OCI-LY7 (cell line): ENCODE measurements around the gene SPATA13. TPM values are rescaled to one million over a fixed set of nuclear protein-coding genes. Genes with fewer than 3 reads are reported as not detected.

Source experiments
- BruUV-seq: library from RNA; stranded (reverse); fragments of 400-500 nt; replicated peaks from 2 replicates; lab custom pipeline; 2021; lab: Mats Ljungman, UMichigan
- CTCF ChIA-PET: fragments of 300-600 bp; sonication (Branson Sonifier 250); formaldehyde crosslinking; loops from one replicate; lab custom pipeline; 2022; ENCODE audit warnings: antibody characterized with exemption; ENCODE audit not compliant: unreplicated experiment; lab: Charles Lee
- POLR2A ChIA-PET: fragments of 300-600 bp; sonication (Branson Sonifier 250); formaldehyde crosslinking; loops from one replicate; lab custom pipeline; 2022; ENCODE audit warnings: antibody characterized with exemption; lab: Charles Lee
- DNase-seq: peaks from one replicate; pipeline ENCODE4 v3.0.0-alpha.2; 2015; ENCODE audit warnings: low spot score
- H2AFZ ChIP-seq: fragments of 200-600 bp; sonication (generic), shearing (Covaris generic); 2 replicates; pipeline ENCODE4 v1.6.1; 2014; ENCODE audit warnings: mild to moderate bottlenecking, antibody characterized with exemption, low read length, moderate library complexity
- H3K27ac ChIP-seq: fragments of 200-600 bp; sonication (generic); 2 replicates; pipeline ENCODE4 v1.5.1; 2014; ENCODE audit warnings: mixed run types, low read depth, mild to moderate bottlenecking, moderate library complexity, low read length, inconsistent platforms; ENCODE audit not compliant: poor library complexity, severe bottlenecking
- H3K36me3 ChIP-seq: fragments of 200-600 bp; sonication (generic); 2 replicates; pipeline ENCODE4 v1.6.1; 2014; ENCODE audit warnings: mild to moderate bottlenecking, antibody characterized with exemption, low read length, moderate library complexity, mixed read lengths; ENCODE audit not compliant: insufficient read depth
- H3K4me1 ChIP-seq: fragments of 200-600 bp; sonication (generic); 2 replicates; pipeline ENCODE4 v1.5.1; 2014; ENCODE audit warnings: mild to moderate bottlenecking, low read length; ENCODE audit not compliant: insufficient read depth, poor library complexity, severe bottlenecking
- H3K4me2 ChIP-seq: fragments of 200-600 bp; sonication (generic); 2 replicates; pipeline ENCODE4 v1.6.1; 2014; ENCODE audit warnings: mild to moderate bottlenecking, low read length
- H3K4me3 ChIP-seq: fragments of 200-600 bp; sonication (generic); 2 replicates; pipeline ENCODE4 v1.5.1; 2014; ENCODE audit warnings: mild to moderate bottlenecking, low read depth, low read length; ENCODE audit not compliant: poor library complexity, severe bottlenecking
- H3K79me2 ChIP-seq: fragments of 200-600 bp; sonication (generic); 2 replicates; pipeline ENCODE4 v1.6.1; 2016; ENCODE audit warnings: low read depth, mild to moderate bottlenecking, low read length, moderate library complexity, mixed read lengths; ENCODE audit not compliant: insufficient read depth
- H3K9me2 ChIP-seq: fragments of 200-600 bp; sonication (generic); 2 replicates; pipeline ENCODE4 v1.6.1; 2016; ENCODE audit warnings: mild to moderate bottlenecking, low read length, mixed read lengths; ENCODE audit not compliant: insufficient read depth
- H3K9me3 ChIP-seq: fragments of 200-600 bp; sonication (generic); 2 replicates; pipeline ENCODE4 v1.6.1; 2014; ENCODE audit warnings: mild to moderate bottlenecking, mixed run types, low read length, mixed read lengths
- H4K20me1 ChIP-seq: fragments of 200-600 bp; sonication (generic); 2 replicates; pipeline ENCODE4 v1.6.1; 2014; ENCODE audit warnings: mild to moderate bottlenecking, antibody characterized with exemption, low read length, moderate library complexity, mixed read lengths; ENCODE audit not compliant: insufficient read depth
- CTCF ChIP-seq: fragments of 200-600 bp; sonication (generic); conservative IDR thresholded peaks from 2 replicates; pipeline ENCODE4 v1.5.1; 2014; ENCODE audit warnings: mild to moderate bottlenecking, antibody characterized with exemption, low read length, moderate library complexity, mixed read lengths
- EZH2phosphoT487 ChIP-seq: fragments of 200-600 bp; sonication (generic); IDR thresholded peaks from 2 replicates; pipeline ENCODE4 v1.6.1; 2018; ENCODE audit warnings: low read depth, borderline replicate concordance, mild to moderate bottlenecking, mixed run types, antibody characterized with exemption, low read length, moderate library complexity, mixed read lengths
- intact Hi-C: fragments of 100-400 bp; cut with micrococcal nuclease; formaldehyde crosslinking; loops from one replicate; pipeline ENCODE4 v1.10.0; 2022; ENCODE audit not compliant: unreplicated experiment
- total RNA-seq, 2 experiments: library from RNA; depleted of rRNA in 1 of 2; stranded (reverse); fragments of >200 nt in 1 of 2; shearing (Covaris generic) in 1 of 2; gene quantifications; 2 replicates each; pipeline ENCODE4 v1.2.3, GENCODE V29; 2014 to 2022

The SPATA13 gene
- total RNA-seq, 2 experiments from 2014 or later, result 3.8 to 32.4 TPM

DNA sequence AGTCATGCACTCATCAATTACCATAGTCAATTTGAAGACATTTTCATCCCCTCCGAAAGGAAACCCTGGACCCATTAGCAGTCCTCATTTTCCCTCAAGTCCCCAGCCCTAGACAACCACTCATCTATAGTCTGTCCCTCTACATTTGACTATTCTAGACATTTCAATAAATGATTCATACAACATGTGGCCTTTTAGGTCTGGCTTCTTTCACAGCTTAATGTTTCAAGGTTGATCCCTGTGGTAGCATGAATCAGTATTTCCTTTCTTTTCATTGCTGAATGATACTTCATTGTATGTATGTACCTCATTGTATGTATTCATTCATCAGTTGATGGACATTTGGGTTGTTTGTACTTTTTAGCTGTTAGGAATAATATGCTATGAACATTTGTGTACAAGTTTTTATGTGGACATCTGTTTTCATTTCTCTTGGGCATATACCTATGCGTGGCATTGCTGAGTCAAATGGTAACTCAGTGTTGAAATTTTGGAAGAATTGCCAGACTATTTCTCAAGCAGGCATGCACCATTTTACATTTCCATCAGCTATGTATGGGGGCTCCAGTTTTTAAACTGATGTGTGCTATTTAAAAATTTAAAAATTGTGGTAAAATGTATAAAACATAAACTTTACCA lies 18.4 kb downstream of the SPATA13 start:
- H3K9me3 ChIP-seq, result peaks cover 7% of the 10 kb centered on the region; the same call in 1 of the 2 replicates
- H3K4me2 ChIP-seq, result no peak overlapping the region
- no peaks in the 10 kb centered on the region for H3K9me2 ChIP-seq
- intact Hi-C loops, result no loop called here
- ChIA-PET CTCF (no interaction called here), POLR2A (interaction anchor here (0.5 to 3.1 kb wide), 8 partner anchors 9 to 279 kb away, joined by 3 to 18 read pairs (median 5); partner anchors contain the start of gene SPATA13)
- no peak overlapping the region for H2AFZ ChIP-seq
- DNase-seq, result no peak
- no peaks in the 10 kb centered on the region for H3K36me3 ChIP-seq
- H3K79me2 ChIP-seq, result 0 out of 2 replicates have a peak, but pooled peaks cover 5% of the 10 kb centered on the region
- peaks cover 3% of the 10 kb centered on the region for H3K4me1 ChIP-seq
- no peak overlapping the region for H3K4me3 ChIP-seq
- H3K27ac ChIP-seq, result no peak overlapping the region
- TF ChIP-seq EZH2phosphoT487, result no peak
- no peak for TF ChIP-seq CTCF
- no TSS peak for BruUV-seq
- no peaks in the 10 kb centered on the region for H4K20me1 ChIP-seq

- H3K79me2 ChIP-seq, result 0 out of 2 replicates have a peak, but pooled peaks cover 5% of the 10 kb centered on the region
- H3K36me3 ChIP-seq, result no peaks in the 10 kb centered on the region
- ChIA-PET POLR2A (interaction anchor here (0.8 to 3.1 kb wide), 9 partner anchors 9 to 75 kb away, joined by 3 to 18 read pairs (median 6); partner anchors contain the start of gene SPATA13), CTCF (interaction anchor here (0.5 kb wide), 1 partner anchor 19 kb away, joined by 3 read pairs; no protein-coding TSS in a partner anchor)
- H2AFZ ChIP-seq, result no peak overlapping the region
- no peaks in the 10 kb centered on the region for H4K20me1 ChIP-seq
- H3K27ac ChIP-seq, result no peak overlapping the region
- TF ChIP-seq CTCF, result no peak
- TF ChIP-seq EZH2phosphoT487, result no peak
- no peaks in the 10 kb centered on the region for H3K9me2 ChIP-seq
- H3K4me1 ChIP-seq, result peaks cover 3% of the 10 kb centered on the region
- BruUV-seq, result no TSS peak
- no peak overlapping the region for H3K4me2 ChIP-seq
- intact Hi-C loops, result no loop called here
- peaks cover 7% of the 10 kb centered on the region; the same call in 1 of the 2 replicates for H3K9me3 ChIP-seq
- no peak for DNase-seq
- H3K4me3 ChIP-seq, result no peak overlapping the region
Observed at GRCh38 chr13:24179486-24179850, 18.9 kb downstream of the SPATA13 start.
